Right ventricle myocardium inferior (tissue), 1 donor: ENCODE measurements around the gene ZNF92. TPM values are rescaled to one million over a fixed set of nuclear protein-coding genes. Genes with fewer than 3 reads are reported as not detected.
"Not testable (repeated sequence)": the region's sequence is repeated elsewhere in the genome, so short reads cannot be mapped to it uniquely, and the experiment has no call there.

Source experiments
- ATAC-seq: fragments of 200-7000 bp; cut with Tn5 transposase; one replicate; pipeline ENCODE4 v1.9.1; 2020; ENCODE audit warnings: mild to moderate bottlenecking, moderate library complexity
- DNase-seq: peaks from one replicate; pipeline ENCODE4 v3.0.0; 2021; ENCODE audit errors: missing footprints
- intact Hi-C: fragments of 100-400 bp; cut with DNase I; formaldehyde crosslinking; loops from one replicate; pipeline ENCODE4 v1.11.0; 2022
- total RNA-seq: library from RNA; stranded (reverse); fragmentation: NEBNext Ultra II Directional; extraction: Animal tissue kit (Norgen Biotek cat#: 25700); gene quantifications from one replicate; pipeline ENCODE4 v1.2.1, GENCODE V29; 2021
- donor health status: DM: no; HTN: yes; CAD: no; lungs with severe emphysema.

The ZNF92 gene
- total RNA-seq, 1 donor from 2014 or later = 3.2 TPM

- ATAC-seq (no peak), DNase-seq (no peak)
- intact Hi-C loops = no loop called here
These were observed 35.7 kb downstream of the ZNF92 start for GRCh38 chr7:65409363-65409762.

GRCh38 chr7:65411249-65411648 lies 37.6 kb downstream of the ZNF92 start:
- ATAC-seq (no peak), DNase-seq (no peak)
- intact Hi-C loops = no loop called here

- DNase-seq = no peak
- intact Hi-C loops = no loop called here
- no peak for ATAC-seq
These were observed 49.0 kb downstream of the ZNF92 start for GRCh38 chr7:65422670-65423069.

GRCh38 chr7:65423286-65423685 lies 49.6 kb downstream of the ZNF92 start:
- intact Hi-C loops, DNase-seq, ATAC-seq: not testable (repeated sequence)

- ATAC-seq (no peak), DNase-seq (no peak)
- intact Hi-C loops = no loop called here
These were observed 56.1 kb downstream of the ZNF92 start for GRCh38 chr7:65429642-65430343.

GRCh38 chr7:65430344-65431186 lies 56.9 kb downstream of the ZNF92 start:
- ATAC-seq = no peak
- no peak for DNase-seq
- intact Hi-C loops = no loop called here

- intact Hi-C loops = no loop called here
- no peak for ATAC-seq
- no peak for DNase-seq
These were observed 60.7 kb downstream of the ZNF92 start for GRCh38 chr7:65434307-65434706.

- DNase-seq = no peak
- ATAC-seq = no peak
- intact Hi-C loops = no loop called here
These were observed 62.5 kb downstream of the ZNF92 start for GRCh38 chr7:65436163-65436562.

GRCh38 chr7:65438598-65438997 lies 64.9 kb downstream of the ZNF92 start:
- ATAC-seq = no peak
- no peak for DNase-seq
- intact Hi-C loops = no loop called here

GRCh38 chr7:65441010-65441409 lies 67.4 kb downstream of the ZNF92 start:
- intact Hi-C loops = no loop called here
- no peak for ATAC-seq
- no peak for DNase-seq

- no peak for ATAC-seq
- DNase-seq = no peak
- intact Hi-C loops = no loop called here
These were observed 70.7 kb downstream of the ZNF92 start for GRCh38 chr7:65444205-65444842.

GRCh38 chr7:65444899-65445823 lies 71.5 kb downstream of the ZNF92 start:
- intact Hi-C loops = no loop called here
- ATAC-seq (no peak), DNase-seq (no peak)

GRCh38 chr7:65447041-65447440 lies 73.4 kb downstream of the ZNF92 start:
- ATAC-seq, DNase-seq, intact Hi-C loops: not testable (repeated sequence)

- intact Hi-C loops = no loop called here
- peak; percentile 31 for ATAC-seq
These were observed 75.3 kb downstream of the ZNF92 start for GRCh38 chr7:65448816-65449504.

GRCh38 chr7:65449505-65449852 lies 75.8 kb downstream of the ZNF92 start:
- ATAC-seq (no peak), DNase-seq (no peak)
- intact Hi-C loops = no loop called here

More at GRCh38 chr7:65448816-65449504, 75.3 kb downstream of the ZNF92 start:
- no peak for DNase-seq
